Measurements from ENCODE around the gene IL31RA. TPM values are rescaled to one million over a fixed set of nuclear protein-coding genes. Genes with fewer than 3 reads are reported as not detected.
A peak's percentile ranks its signal among the peaks of the same experiment; 100 is the strongest.

The IL31RA gene
- total and polyA plus RNA-seq, 2 experiments from 2014 or later, result not detected

DNA sequence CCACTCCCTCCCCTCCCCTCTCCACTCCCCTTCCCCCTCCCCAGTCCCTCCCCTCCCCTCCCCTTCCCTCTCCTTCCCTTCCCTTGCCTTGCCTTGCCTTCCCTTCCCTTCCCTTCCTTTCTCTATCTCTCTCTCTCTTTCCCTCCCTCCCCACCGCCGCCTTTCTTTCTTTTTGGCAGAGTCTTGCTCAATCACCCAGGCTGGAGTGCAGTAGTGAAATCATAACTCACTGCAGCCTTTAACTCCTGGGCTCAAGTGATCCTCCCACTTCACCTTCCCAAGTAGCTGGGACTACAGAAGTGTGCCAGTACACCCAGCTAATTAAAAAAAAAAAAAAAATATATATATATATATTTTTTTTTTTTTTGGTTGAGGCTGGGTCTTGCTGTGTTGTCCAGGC is 45.5 kb downstream of the IL31RA start (continued):
- TF ChIP-seq, protein P1, sequence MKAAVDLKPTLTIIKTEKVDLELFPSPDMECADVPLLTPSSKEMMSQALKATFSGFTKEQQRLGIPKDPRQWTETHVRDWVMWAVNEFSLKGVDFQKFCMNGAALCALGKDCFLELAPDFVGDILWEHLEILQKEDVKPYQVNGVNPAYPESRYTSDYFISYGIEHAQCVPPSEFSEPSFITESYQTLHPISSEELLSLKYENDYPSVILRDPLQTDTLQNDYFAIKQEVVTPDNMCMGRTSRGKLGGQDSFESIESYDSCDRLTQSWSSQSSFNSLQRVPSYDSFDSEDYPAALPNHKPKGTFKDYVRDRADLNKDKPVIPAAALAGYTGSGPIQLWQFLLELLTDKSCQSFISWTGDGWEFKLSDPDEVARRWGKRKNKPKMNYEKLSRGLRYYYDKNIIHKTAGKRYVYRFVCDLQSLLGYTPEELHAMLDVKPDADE (IDR thresholded peaks at IDR 0.05), result no peak
- no peak for TF ChIP-seq POLR2AphosphoS5 (IDR thresholded peaks at IDR 0.05; ENCODE audit: low read depth)
- TF ChIP-seq ZNF114 (CRISPR knock-in tag; IDR thresholded peaks at IDR 0.05), result no peak

DNA sequence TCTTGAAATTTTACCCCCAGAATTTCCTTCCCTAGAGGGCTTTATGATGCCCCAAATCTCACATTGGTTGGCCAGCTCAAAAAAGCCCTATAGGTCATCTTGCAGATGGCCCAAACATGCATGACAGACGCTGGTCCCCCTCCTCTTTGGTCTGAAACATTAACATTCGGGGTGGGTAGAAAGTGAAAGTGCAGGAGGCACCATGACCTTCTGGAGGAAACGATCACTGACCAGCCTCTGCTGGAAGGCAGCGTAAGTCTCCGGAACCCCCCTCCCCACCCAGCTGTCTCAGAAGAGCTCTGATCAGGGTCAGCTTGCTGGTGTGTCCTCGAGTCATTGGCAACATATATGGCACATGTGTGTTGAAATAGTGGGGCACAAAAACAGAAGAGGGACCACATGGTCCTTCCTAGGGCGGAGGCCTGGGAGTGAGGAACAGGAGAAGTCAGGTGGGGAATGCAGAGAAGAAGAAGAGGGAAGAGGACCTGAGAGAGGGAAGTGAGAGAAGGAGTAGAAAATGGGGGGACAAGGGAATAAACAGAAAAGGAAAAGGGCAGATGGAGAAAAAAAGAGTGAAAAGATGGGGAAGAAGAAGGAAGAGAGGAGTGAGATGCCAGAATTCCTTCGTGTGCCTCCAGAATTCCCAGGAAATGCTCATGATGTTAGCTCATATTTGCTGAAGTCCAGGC is 46.2 kb downstream of the IL31RA start:
- Histone ChIP-seq H2AFZ (peak overlapping the region; percentile 33), H3K79me2 (replicated peaks; ENCODE audit: insufficient read depth) (no peaks in the 10 kb centered on the region), H3F3A (replicated peaks; ENCODE audit: low read depth) (no peaks in the 10 kb centered on the region), H4K20me1 (replicated peaks; ENCODE audit: insufficient read depth) (no peaks in the 10 kb centered on the region), H3K4me1 (ENCODE audit: insufficient read depth) (no peaks in the 10 kb centered on the region), H3K4me2 (no peak overlapping the region), H3K36me3 (ENCODE audit: insufficient read depth) (no peaks in the 10 kb centered on the region), H3K4me3 (no peak overlapping the region), H3K27me3 (ENCODE audit: insufficient read depth) (no peaks in the 10 kb centered on the region), H3K27ac (ENCODE audit: low read depth) (no peak overlapping the region), H3K9me2 (ENCODE audit: insufficient read depth) (peaks cover 10% of the 10 kb centered on the region)
- ATAC-seq, result no peak
- Mint-ChIP-seq H3K27me3 (ENCODE audit: insufficient read depth, low read depth, poor library complexity) (peaks cover 4% of the 10 kb centered on the region), H3K4me1 (no peaks in the 10 kb centered on the region), H3K9me3 (no peaks in the 10 kb centered on the region), H3K27ac (no peak overlapping the region), H3K4me3 (no peak overlapping the region), H3K36me3 (ENCODE audit: low read depth) (no peaks in the 10 kb centered on the region; the same call in 2 of the 3 replicates)
- TF ChIP-seq, protein P2, sequence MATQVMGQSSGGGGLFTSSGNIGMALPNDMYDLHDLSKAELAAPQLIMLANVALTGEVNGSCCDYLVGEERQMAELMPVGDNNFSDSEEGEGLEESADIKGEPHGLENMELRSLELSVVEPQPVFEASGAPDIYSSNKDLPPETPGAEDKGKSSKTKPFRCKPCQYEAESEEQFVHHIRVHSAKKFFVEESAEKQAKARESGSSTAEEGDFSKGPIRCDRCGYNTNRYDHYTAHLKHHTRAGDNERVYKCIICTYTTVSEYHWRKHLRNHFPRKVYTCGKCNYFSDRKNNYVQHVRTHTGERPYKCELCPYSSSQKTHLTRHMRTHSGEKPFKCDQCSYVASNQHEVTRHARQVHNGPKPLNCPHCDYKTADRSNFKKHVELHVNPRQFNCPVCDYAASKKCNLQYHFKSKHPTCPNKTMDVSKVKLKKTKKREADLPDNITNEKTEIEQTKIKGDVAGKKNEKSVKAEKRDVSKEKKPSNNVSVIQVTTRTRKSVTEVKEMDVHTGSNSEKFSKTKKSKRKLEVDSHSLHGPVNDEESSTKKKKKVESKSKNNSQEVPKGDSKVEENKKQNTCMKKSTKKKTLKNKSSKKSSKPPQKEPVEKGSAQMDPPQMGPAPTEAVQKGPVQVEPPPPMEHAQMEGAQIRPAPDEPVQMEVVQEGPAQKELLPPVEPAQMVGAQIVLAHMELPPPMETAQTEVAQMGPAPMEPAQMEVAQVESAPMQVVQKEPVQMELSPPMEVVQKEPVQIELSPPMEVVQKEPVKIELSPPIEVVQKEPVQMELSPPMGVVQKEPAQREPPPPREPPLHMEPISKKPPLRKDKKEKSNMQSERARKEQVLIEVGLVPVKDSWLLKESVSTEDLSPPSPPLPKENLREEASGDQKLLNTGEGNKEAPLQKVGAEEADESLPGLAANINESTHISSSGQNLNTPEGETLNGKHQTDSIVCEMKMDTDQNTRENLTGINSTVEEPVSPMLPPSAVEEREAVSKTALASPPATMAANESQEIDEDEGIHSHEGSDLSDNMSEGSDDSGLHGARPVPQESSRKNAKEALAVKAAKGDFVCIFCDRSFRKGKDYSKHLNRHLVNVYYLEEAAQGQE (IDR thresholded peaks at IDR 0.05; ENCODE audit: unreplicated experiment), result no peak
- TF ChIP-seq NANOG (IDR thresholded peaks at IDR 0.05; ENCODE audit: borderline replicate concordance), result no peak
- TF ChIP-seq ZNF114 (CRISPR knock-in tag; IDR thresholded peaks at IDR 0.05), result no peak
- TF ChIP-seq, protein P3, sequence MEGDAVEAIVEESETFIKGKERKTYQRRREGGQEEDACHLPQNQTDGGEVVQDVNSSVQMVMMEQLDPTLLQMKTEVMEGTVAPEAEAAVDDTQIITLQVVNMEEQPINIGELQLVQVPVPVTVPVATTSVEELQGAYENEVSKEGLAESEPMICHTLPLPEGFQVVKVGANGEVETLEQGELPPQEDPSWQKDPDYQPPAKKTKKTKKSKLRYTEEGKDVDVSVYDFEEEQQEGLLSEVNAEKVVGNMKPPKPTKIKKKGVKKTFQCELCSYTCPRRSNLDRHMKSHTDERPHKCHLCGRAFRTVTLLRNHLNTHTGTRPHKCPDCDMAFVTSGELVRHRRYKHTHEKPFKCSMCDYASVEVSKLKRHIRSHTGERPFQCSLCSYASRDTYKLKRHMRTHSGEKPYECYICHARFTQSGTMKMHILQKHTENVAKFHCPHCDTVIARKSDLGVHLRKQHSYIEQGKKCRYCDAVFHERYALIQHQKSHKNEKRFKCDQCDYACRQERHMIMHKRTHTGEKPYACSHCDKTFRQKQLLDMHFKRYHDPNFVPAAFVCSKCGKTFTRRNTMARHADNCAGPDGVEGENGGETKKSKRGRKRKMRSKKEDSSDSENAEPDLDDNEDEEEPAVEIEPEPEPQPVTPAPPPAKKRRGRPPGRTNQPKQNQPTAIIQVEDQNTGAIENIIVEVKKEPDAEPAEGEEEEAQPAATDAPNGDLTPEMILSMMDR (conservative IDR thresholded peaks at IDR 0.05; ENCODE audit: low read depth in 2 of 2), result no peak
- DNase-seq (ENCODE audit: low spot score), result no peak
